ENCODE measurements around the gene BOD1. TPM values are rescaled to one million over a fixed set of nuclear protein-coding genes. Genes with fewer than 3 reads are reported as not detected.

Gene BOD1
- total and polyA plus RNA-seq, 4 donors: 23.3 to 63.1 (median 35.9) TPM

DNA sequence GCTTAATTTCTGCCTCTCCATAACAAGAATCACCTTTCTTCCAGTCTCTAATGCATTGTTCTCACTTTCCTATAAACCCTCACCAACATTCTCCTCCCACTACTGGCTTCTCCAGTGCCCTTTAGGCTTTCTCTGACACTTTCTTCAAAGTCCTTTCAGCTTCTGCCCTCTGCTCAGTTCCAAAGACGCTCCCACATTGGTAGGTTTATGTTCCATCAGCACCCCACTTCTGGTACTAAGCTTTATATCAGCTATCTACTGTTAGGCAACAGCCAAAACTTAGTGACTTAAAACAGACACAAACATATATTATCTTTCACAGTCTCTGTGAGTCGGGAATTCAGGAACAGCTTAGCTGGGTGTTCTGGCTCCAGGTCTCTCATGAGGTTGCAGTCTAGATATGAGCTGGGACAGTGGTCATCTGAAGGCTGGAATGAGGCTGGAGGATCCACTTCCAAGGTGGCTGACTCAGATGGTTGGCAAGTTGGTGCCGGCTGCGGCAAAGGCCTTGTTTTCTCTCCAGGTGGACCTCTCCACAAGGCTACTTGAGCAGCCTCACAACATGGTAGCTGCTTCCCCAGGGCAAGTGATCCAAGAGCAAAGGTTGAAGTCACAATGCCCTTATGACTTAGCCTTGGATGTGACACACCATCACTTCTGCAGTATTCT is 37.4 kb downstream of the BOD1 start:
- TF ChIP-seq, protein P1, sequence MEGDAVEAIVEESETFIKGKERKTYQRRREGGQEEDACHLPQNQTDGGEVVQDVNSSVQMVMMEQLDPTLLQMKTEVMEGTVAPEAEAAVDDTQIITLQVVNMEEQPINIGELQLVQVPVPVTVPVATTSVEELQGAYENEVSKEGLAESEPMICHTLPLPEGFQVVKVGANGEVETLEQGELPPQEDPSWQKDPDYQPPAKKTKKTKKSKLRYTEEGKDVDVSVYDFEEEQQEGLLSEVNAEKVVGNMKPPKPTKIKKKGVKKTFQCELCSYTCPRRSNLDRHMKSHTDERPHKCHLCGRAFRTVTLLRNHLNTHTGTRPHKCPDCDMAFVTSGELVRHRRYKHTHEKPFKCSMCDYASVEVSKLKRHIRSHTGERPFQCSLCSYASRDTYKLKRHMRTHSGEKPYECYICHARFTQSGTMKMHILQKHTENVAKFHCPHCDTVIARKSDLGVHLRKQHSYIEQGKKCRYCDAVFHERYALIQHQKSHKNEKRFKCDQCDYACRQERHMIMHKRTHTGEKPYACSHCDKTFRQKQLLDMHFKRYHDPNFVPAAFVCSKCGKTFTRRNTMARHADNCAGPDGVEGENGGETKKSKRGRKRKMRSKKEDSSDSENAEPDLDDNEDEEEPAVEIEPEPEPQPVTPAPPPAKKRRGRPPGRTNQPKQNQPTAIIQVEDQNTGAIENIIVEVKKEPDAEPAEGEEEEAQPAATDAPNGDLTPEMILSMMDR (IDR thresholded peaks at IDR 0.05; ENCODE audit: control extremely low read depth, extremely low read depth): no peak
- Histone ChIP-seq H3K4me3 (no peak overlapping the region), H3K4me1 (ENCODE audit: control insufficient read depth in 5 of 5, insufficient read depth in 5 of 5, low read length in 5 of 5) (peaks cover 3 to 19% (median 5%) of the 10 kb centered on the region in 5 donors), H3K9me3 (ENCODE audit: control insufficient read depth in 4 of 4, insufficient read depth in 3 of 4, low read length in 3 of 4) (peaks cover 0 to 7% (median 3%) of the 10 kb centered on the region in 4 donors), H3K27me3 (ENCODE audit: control insufficient read depth in 3 of 3, insufficient read depth in 3 of 3, low read length in 2 of 3) (no peaks in the 10 kb centered on the region), H3K27ac (ENCODE audit: low read depth in 1 of 2, low read length in 1 of 2) (no peak overlapping the region), H3K36me3 (ENCODE audit: control insufficient read depth in 4 of 4, insufficient read depth in 4 of 4, low read length in 4 of 4) (no peaks in the 10 kb centered on the region), H3K9ac (ENCODE audit: insufficient read depth in 1 of 2, low read length in 2 of 2) (no peak overlapping the region)
- ATAC-seq (ENCODE audit: insufficient read depth, low FRiP score) (no peak), DNase-seq (no peak)
- WGBS, 2 donors: 96 to 98% methylated on average over 4 of the region's 4 CpGs

DNA sequence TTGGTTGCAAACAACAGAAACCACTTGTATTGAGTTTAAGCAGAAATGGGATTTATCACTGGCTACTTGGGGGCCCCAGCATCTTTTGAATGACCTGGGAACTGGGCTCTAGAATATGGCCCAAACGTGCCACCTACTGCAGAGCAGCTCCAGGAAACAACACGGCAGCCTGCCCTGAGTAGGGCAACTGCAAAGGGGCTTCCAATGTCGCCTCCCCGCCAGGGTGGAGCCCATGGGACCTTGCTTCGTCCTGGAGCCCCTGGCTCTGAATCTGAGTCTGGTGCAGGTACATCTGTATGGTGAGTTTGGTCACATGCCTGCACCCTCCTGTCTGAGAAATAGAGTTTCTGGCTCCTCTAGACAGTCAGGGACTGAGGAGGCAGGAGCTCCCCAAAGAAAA is 38.6 kb downstream of the BOD1 start:
- H3K27me3 ChIP-seq (ENCODE audit: control insufficient read depth in 3 of 3, insufficient read depth in 3 of 3, low read length in 2 of 3): no peaks in the 10 kb centered on the region
- no peaks in the 10 kb centered on the region for H3K36me3 ChIP-seq (ENCODE audit: control insufficient read depth in 4 of 4, insufficient read depth in 4 of 4, low read length in 4 of 4)
- 90 to 93% methylated on average over 5 of the region's 5 CpGs for WGBS, 2 donors
- peaks cover 0 to 7% (median 3%) of the 10 kb centered on the region in 4 donors for H3K9me3 ChIP-seq (ENCODE audit: control insufficient read depth in 4 of 4, insufficient read depth in 3 of 4, low read length in 3 of 4)
- H3K4me3 ChIP-seq: no peak overlapping the region
- no peak overlapping the region for H3K27ac ChIP-seq (ENCODE audit: low read depth in 1 of 2, low read length in 1 of 2)
- peaks cover 0 to 7% (median 3%) of the 10 kb centered on the region in 5 donors for H3K4me1 ChIP-seq (ENCODE audit: control insufficient read depth in 5 of 5, insufficient read depth in 5 of 5, low read length in 5 of 5)
- no peak overlapping the region for H3K9ac ChIP-seq (ENCODE audit: insufficient read depth in 1 of 2, low read length in 2 of 2)
- TF ChIP-seq, protein P1 (IDR thresholded peaks at IDR 0.05; ENCODE audit: control extremely low read depth, extremely low read depth): no peak
- DNase-seq: no peak
- no peak for ATAC-seq (ENCODE audit: insufficient read depth, low FRiP score)

DNA sequence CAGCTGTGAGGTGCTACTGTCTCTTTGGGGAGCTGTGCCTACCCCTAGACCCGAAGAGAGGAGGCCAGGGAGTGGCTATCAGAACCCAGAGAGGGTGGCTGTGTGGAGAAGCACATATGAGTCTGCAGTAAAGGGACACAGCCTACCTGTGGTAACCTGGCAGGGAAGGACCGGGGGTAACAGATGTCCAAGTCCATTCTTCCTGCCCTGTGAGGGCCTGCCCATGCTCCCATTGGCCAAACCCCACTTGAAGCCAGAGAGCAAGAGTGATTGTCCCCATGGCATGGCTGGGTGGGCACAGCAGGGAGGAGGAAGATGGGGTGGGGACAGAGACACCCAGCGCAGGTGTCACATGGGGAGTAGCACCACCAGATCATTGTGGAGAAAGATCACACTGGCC is 39.3 kb downstream of the BOD1 start:
- H3K9me3 ChIP-seq (ENCODE audit: control insufficient read depth in 4 of 4, insufficient read depth in 3 of 4, low read length in 3 of 4): peaks cover 0 to 7% (median 3%) of the 10 kb centered on the region in 4 donors
- TF ChIP-seq, protein P1 (IDR thresholded peaks at IDR 0.05; ENCODE audit: control extremely low read depth, extremely low read depth): no peak
- DNase-seq (no peak), ATAC-seq (ENCODE audit: insufficient read depth, low FRiP score) (no peak)
- WGBS, 2 donors: 86 to 94% methylated on average over 3 of the region's 3 CpGs
- H3K27me3 ChIP-seq (ENCODE audit: control insufficient read depth in 3 of 3, insufficient read depth in 3 of 3, low read length in 2 of 3): no peaks in the 10 kb centered on the region
- H3K36me3 ChIP-seq (ENCODE audit: control insufficient read depth in 4 of 4, insufficient read depth in 4 of 4, low read length in 4 of 4): no peaks in the 10 kb centered on the region
- H3K4me1 ChIP-seq (ENCODE audit: control insufficient read depth in 5 of 5, insufficient read depth in 5 of 5, low read length in 5 of 5): peaks cover 0 to 2% (median 0%) of the 10 kb centered on the region in 5 donors
- no peak overlapping the region for H3K9ac ChIP-seq (ENCODE audit: insufficient read depth in 1 of 2, low read length in 2 of 2)
- no peak overlapping the region for H3K4me3 ChIP-seq
- H3K27ac ChIP-seq (ENCODE audit: low read depth in 1 of 2, low read length in 1 of 2): no peak overlapping the region

Data from lung (tissue), 12 donors.